GM23338 (cell line): ENCODE data around the gene GALNT9. TPM values are rescaled to one million over a fixed set of nuclear protein-coding genes. Genes with fewer than 3 reads are reported as not detected.

ENCODE experiments used
- ATAC-seq: fragments of 200-7000 bp; cut with Tn5 transposase; 3 replicates; pipeline ENCODE4 v1.9.1; 2020
- DNase-seq: peaks from one replicate; pipeline ENCODE4 v3.0.0-alpha.2; 2015; ENCODE audit warnings: low spot score
- H2AFZ ChIP-seq: fragments of 200-600 bp; sonication (generic); 2 replicates; pipeline ENCODE4 v1.8.0; 2016; ENCODE audit warnings: antibody characterized with exemption, mild to moderate bottlenecking, moderate library complexity
- H3F3A ChIP-seq: fragments of 200-600 bp; sonication (generic); replicated peaks from 2 replicates; pipeline ENCODE4 v1.8.0; 2017; ENCODE audit warnings: antibody characterized with exemption, mixed run types, low read depth
- H3K27ac ChIP-seq: fragments of 200-600 bp; sonication (generic); 2 replicates; pipeline ENCODE4 v1.6.1; 2016; ENCODE audit warnings: low read depth
- H3K27me3 ChIP-seq: fragments of 200-600 bp; sonication (generic); 2 replicates; pipeline ENCODE4 v1.8.0; 2016; ENCODE audit warnings: mild to moderate bottlenecking, mixed run types, moderate library complexity; ENCODE audit not compliant: insufficient read depth
- H3K36me3 ChIP-seq: fragments of 200-600 bp; sonication (generic); 2 replicates; pipeline ENCODE4 v1.8.0; 2016; ENCODE audit warnings: mild to moderate bottlenecking; ENCODE audit not compliant: insufficient read depth
- H3K4me1 ChIP-seq: fragments of 200-600 bp; sonication (generic); 2 replicates; pipeline ENCODE4 v1.8.0; 2016; ENCODE audit warnings: mild to moderate bottlenecking, moderate library complexity; ENCODE audit not compliant: insufficient read depth
- H3K4me2 ChIP-seq: fragments of 200-600 bp; sonication (generic); 2 replicates; pipeline ENCODE4 v1.7.1; 2017; ENCODE audit warnings: mixed run types
- H3K4me3 ChIP-seq: fragments of 200-600 bp; sonication (generic); 2 replicates; pipeline ENCODE4 v1.6.1; 2016; ENCODE audit warnings: mixed run types
- H3K79me2 ChIP-seq: fragments of 200-600 bp; sonication (generic); replicated peaks from 2 replicates; pipeline ENCODE4 v1.8.0; 2017; ENCODE audit warnings: mild to moderate bottlenecking; ENCODE audit not compliant: insufficient read depth
- H3K9me2 ChIP-seq: fragments of 200-600 bp; sonication (generic); 2 replicates; pipeline ENCODE4 v1.8.0; 2017; ENCODE audit not compliant: insufficient read depth
- H4K20me1 ChIP-seq: fragments of 200-600 bp; sonication (generic); replicated peaks from 2 replicates; pipeline ENCODE4 v1.8.0; 2017; ENCODE audit warnings: mild to moderate bottlenecking; ENCODE audit not compliant: insufficient read depth
- H3K27ac Mint-ChIP-seq: 2 replicates; pipeline ENCODE4 v1.8.0; 2020; ENCODE audit warnings: inconsistent platforms, mild to moderate bottlenecking, moderate library complexity, mixed read lengths
- H3K27me3 Mint-ChIP-seq: 3 replicates; pipeline ENCODE4 v1.8.0; 2022; ENCODE audit warnings: low read depth, mild to moderate bottlenecking, moderate library complexity, mixed read lengths, inconsistent platforms; ENCODE audit not compliant: insufficient read depth, poor library complexity
- H3K36me3 Mint-ChIP-seq: 3 replicates; pipeline ENCODE4 v1.8.0; 2021; ENCODE audit warnings: low read depth, mild to moderate bottlenecking, inconsistent platforms, moderate library complexity, mixed read lengths
- H3K4me1 Mint-ChIP-seq: 3 replicates; pipeline ENCODE4 v1.8.0; 2020; ENCODE audit warnings: mild to moderate bottlenecking, inconsistent platforms, mixed read lengths
- H3K4me3 Mint-ChIP-seq: 3 replicates; pipeline ENCODE4 v1.8.0; 2021; ENCODE audit warnings: moderate library complexity, mild to moderate bottlenecking, inconsistent platforms, mixed read lengths
- H3K9me3 Mint-ChIP-seq: 3 replicates; pipeline ENCODE4 v1.8.0; 2020; ENCODE audit warnings: moderate library complexity, mild to moderate bottlenecking, inconsistent platforms, mixed read lengths
- CREB1 ChIP-seq: fragments of 250-450 bp; sonication (Bioruptor Pico); IDR thresholded peaks from 2 replicates; pipeline ENCODE4 v1.5.0; 2020; ENCODE audit warnings: low read depth, mild to moderate bottlenecking, moderate library complexity
- EZH2 ChIP-seq: fragments of 200-600 bp; sonication (generic); IDR thresholded peaks from one replicate; pipeline ENCODE4 v1.8.0; 2017; ENCODE audit warnings: antibody characterized with exemption, mild to moderate bottlenecking, low read depth; ENCODE audit not compliant: unreplicated experiment
- EZH2phosphoT487 ChIP-seq: fragments of 200-600 bp; sonication (generic); IDR thresholded peaks from one replicate; pipeline ENCODE4 v1.8.1; 2018; ENCODE audit warnings: antibody characterized with exemption; ENCODE audit not compliant: unreplicated experiment
- JUNB ChIP-seq: IDR thresholded peaks from one replicate; pipeline ENCODE4 v1.6.1; 2016; ENCODE audit warnings: antibody characterized with exemption; ENCODE audit not compliant: unreplicated experiment
- NANOG ChIP-seq: IDR thresholded peaks from 2 replicates; pipeline ENCODE4 v1.6.1; 2016; ENCODE audit warnings: antibody characterized with exemption, borderline replicate concordance
- POLR2AphosphoS5 ChIP-seq: IDR thresholded peaks from 2 replicates; pipeline ENCODE4 v1.6.1; 2016; ENCODE audit warnings: antibody characterized with exemption, low read depth
- STAT1 ChIP-seq: IDR thresholded peaks from one replicate; pipeline ENCODE4 v1.6.1; 2016; ENCODE audit warnings: antibody characterized with exemption; ENCODE audit not compliant: unreplicated experiment
- ZNF114 ChIP-seq: fragments of 250-450 bp; sonication (Bioruptor Pico); IDR thresholded peaks from 2 replicates; pipeline ENCODE4 v1.5.0; 2020; ENCODE audit warnings: mild to moderate bottlenecking, moderate library complexity
- ZNF331 ChIP-seq: fragments of 250-450 bp; sonication (Bioruptor Pico); IDR thresholded peaks from 2 replicates; pipeline ENCODE4 v1.5.0; 2020; ENCODE audit warnings: low read depth, mild to moderate bottlenecking, moderate library complexity
- polyA plus RNA-seq: library from polyadenylated mRNA; unstranded; fragments of >200 nt; fragmentation: Nextera tagmentation; extraction: Ambion mirVana; gene quantifications from 2 replicates; pipeline ENCODE4 v1.2.1, GENCODE V29; 2016
- total RNA-seq: library from RNA; depleted of rRNA; stranded (reverse); fragments of >200 nt; shearing (Covaris generic); gene quantifications from 2 replicates; pipeline ENCODE4 v1.2.3, GENCODE V29; 2014
- TF ChIP-seq, protein P1 (sequence below): IDR thresholded peaks from one replicate; pipeline ENCODE4 v1.6.1; 2018; ENCODE audit warnings: antibody characterized with exemption; ENCODE audit not compliant: unreplicated experiment
- TF ChIP-seq, protein P2 (sequence below): IDR thresholded peaks from 2 replicates; pipeline ENCODE4 v1.6.1; 2016; ENCODE audit warnings: antibody characterized with exemption
- TF ChIP-seq, protein P3 (sequence below), 2 experiments: fragments of 200-600 bp in 1 of 2; sonication (generic) in 1 of 2; conservative IDR thresholded peaks; 2 replicates each; pipeline versions ENCODE4 v1.5.1 to v1.6.1; 2016 to 2017; ENCODE audit warnings: antibody characterized with exemption in 2 of 2, low read depth in 2 of 2, mild to moderate bottlenecking in 2 of 2, moderate library complexity in 1 of 2
- TF ChIP-seq, protein P4 (sequence below): fragments of 250-450 bp; sonication (Bioruptor Pico); IDR thresholded peaks from 2 replicates; pipeline ENCODE4 v1.5.0; 2020; ENCODE audit warnings: mild to moderate bottlenecking, moderate library complexity

GALNT9 gene
- total and polyA plus RNA-seq, 2 experiments from 2014 or later: 0.81 to 2.5 TPM

DNA sequence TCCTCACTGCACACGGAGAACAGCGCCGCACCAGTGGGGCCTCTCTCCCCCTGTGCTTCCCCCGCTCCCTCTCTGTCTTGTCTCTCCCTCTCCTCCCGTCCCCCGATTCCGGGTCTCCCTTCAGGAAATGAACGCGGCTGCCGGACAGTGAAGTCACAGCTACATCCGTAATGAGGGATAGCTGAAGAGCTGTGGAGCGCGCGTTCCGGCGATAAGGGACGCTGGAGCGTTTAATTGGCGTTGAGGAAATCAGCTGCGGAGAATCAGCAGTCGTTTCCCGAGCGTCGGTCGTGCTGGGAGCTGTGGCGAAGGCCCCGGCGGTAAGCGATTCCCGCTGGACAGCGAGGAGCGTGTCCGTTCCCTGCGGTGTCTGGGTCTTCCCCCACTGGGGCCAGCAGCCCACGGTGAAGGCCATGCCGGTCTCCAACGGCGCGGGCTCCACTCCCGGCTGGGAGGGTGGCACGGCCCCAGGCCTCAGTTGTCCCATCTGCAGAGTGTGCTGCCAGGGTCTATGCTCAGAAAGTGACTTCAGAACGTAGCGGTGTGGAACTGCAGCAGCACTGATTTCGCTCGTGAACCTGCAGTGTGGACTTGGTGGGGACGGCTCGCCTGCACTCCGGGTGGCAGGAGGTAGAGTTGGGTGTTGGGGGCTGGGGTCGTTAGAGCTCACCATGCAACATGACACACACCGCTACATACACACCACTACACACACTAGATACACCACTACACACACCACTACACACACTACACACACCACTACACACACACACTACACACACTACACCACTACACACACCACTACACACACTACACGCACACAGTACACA lies 174.2 kb downstream of the GALNT9 start:
- Histone ChIP-seq H3K36me3 (no peaks in the 10 kb centered on the region), H3K4me2 (no peak overlapping the region), H3F3A (peaks cover 24% of the 10 kb centered on the region), H4K20me1 (no peaks in the 10 kb centered on the region), H3K4me1 (no peaks in the 10 kb centered on the region), H2AFZ (no peak overlapping the region), H3K4me3 (no peak overlapping the region), H3K27me3 (no peaks in the 10 kb centered on the region), H3K79me2 (no peaks in the 10 kb centered on the region), H3K27ac (no peak overlapping the region), H3K9me2 (no peaks in the 10 kb centered on the region)
- no peak overlapping the region for H3K27ac Mint-ChIP-seq
- H3K36me3 Mint-ChIP-seq: peaks cover 6% of the 10 kb centered on the region
- ATAC-seq (no peak), DNase-seq (no peak)
- H3K4me1 Mint-ChIP-seq: no peaks in the 10 kb centered on the region
- H3K27me3 Mint-ChIP-seq: peaks cover 10% of the 10 kb centered on the region
- H3K4me3 Mint-ChIP-seq: no peak overlapping the region
- H3K9me3 Mint-ChIP-seq: no peaks in the 10 kb centered on the region
- TF ChIP-seq NANOG (no peak), ZNF331 (CRISPR knock-in tag) (no peak), EZH2phosphoT487 (no peak), EZH2 (no peak), CREB1 (CRISPR knock-in tag) (no peak), JUNB (no peak), ZNF114 (CRISPR knock-in tag) (no peak), STAT1 (no peak), POLR2AphosphoS5 (no peak)
- TF ChIP-seq, protein P1, sequence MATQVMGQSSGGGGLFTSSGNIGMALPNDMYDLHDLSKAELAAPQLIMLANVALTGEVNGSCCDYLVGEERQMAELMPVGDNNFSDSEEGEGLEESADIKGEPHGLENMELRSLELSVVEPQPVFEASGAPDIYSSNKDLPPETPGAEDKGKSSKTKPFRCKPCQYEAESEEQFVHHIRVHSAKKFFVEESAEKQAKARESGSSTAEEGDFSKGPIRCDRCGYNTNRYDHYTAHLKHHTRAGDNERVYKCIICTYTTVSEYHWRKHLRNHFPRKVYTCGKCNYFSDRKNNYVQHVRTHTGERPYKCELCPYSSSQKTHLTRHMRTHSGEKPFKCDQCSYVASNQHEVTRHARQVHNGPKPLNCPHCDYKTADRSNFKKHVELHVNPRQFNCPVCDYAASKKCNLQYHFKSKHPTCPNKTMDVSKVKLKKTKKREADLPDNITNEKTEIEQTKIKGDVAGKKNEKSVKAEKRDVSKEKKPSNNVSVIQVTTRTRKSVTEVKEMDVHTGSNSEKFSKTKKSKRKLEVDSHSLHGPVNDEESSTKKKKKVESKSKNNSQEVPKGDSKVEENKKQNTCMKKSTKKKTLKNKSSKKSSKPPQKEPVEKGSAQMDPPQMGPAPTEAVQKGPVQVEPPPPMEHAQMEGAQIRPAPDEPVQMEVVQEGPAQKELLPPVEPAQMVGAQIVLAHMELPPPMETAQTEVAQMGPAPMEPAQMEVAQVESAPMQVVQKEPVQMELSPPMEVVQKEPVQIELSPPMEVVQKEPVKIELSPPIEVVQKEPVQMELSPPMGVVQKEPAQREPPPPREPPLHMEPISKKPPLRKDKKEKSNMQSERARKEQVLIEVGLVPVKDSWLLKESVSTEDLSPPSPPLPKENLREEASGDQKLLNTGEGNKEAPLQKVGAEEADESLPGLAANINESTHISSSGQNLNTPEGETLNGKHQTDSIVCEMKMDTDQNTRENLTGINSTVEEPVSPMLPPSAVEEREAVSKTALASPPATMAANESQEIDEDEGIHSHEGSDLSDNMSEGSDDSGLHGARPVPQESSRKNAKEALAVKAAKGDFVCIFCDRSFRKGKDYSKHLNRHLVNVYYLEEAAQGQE: no peak
- TF ChIP-seq, protein P2, sequence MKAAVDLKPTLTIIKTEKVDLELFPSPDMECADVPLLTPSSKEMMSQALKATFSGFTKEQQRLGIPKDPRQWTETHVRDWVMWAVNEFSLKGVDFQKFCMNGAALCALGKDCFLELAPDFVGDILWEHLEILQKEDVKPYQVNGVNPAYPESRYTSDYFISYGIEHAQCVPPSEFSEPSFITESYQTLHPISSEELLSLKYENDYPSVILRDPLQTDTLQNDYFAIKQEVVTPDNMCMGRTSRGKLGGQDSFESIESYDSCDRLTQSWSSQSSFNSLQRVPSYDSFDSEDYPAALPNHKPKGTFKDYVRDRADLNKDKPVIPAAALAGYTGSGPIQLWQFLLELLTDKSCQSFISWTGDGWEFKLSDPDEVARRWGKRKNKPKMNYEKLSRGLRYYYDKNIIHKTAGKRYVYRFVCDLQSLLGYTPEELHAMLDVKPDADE: no peak
- TF ChIP-seq, protein P3, sequence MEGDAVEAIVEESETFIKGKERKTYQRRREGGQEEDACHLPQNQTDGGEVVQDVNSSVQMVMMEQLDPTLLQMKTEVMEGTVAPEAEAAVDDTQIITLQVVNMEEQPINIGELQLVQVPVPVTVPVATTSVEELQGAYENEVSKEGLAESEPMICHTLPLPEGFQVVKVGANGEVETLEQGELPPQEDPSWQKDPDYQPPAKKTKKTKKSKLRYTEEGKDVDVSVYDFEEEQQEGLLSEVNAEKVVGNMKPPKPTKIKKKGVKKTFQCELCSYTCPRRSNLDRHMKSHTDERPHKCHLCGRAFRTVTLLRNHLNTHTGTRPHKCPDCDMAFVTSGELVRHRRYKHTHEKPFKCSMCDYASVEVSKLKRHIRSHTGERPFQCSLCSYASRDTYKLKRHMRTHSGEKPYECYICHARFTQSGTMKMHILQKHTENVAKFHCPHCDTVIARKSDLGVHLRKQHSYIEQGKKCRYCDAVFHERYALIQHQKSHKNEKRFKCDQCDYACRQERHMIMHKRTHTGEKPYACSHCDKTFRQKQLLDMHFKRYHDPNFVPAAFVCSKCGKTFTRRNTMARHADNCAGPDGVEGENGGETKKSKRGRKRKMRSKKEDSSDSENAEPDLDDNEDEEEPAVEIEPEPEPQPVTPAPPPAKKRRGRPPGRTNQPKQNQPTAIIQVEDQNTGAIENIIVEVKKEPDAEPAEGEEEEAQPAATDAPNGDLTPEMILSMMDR (conservative IDR thresholded peaks at IDR 0.05; ENCODE audit: low read depth in 2 of 2): no peak
- TF ChIP-seq, protein P4, sequence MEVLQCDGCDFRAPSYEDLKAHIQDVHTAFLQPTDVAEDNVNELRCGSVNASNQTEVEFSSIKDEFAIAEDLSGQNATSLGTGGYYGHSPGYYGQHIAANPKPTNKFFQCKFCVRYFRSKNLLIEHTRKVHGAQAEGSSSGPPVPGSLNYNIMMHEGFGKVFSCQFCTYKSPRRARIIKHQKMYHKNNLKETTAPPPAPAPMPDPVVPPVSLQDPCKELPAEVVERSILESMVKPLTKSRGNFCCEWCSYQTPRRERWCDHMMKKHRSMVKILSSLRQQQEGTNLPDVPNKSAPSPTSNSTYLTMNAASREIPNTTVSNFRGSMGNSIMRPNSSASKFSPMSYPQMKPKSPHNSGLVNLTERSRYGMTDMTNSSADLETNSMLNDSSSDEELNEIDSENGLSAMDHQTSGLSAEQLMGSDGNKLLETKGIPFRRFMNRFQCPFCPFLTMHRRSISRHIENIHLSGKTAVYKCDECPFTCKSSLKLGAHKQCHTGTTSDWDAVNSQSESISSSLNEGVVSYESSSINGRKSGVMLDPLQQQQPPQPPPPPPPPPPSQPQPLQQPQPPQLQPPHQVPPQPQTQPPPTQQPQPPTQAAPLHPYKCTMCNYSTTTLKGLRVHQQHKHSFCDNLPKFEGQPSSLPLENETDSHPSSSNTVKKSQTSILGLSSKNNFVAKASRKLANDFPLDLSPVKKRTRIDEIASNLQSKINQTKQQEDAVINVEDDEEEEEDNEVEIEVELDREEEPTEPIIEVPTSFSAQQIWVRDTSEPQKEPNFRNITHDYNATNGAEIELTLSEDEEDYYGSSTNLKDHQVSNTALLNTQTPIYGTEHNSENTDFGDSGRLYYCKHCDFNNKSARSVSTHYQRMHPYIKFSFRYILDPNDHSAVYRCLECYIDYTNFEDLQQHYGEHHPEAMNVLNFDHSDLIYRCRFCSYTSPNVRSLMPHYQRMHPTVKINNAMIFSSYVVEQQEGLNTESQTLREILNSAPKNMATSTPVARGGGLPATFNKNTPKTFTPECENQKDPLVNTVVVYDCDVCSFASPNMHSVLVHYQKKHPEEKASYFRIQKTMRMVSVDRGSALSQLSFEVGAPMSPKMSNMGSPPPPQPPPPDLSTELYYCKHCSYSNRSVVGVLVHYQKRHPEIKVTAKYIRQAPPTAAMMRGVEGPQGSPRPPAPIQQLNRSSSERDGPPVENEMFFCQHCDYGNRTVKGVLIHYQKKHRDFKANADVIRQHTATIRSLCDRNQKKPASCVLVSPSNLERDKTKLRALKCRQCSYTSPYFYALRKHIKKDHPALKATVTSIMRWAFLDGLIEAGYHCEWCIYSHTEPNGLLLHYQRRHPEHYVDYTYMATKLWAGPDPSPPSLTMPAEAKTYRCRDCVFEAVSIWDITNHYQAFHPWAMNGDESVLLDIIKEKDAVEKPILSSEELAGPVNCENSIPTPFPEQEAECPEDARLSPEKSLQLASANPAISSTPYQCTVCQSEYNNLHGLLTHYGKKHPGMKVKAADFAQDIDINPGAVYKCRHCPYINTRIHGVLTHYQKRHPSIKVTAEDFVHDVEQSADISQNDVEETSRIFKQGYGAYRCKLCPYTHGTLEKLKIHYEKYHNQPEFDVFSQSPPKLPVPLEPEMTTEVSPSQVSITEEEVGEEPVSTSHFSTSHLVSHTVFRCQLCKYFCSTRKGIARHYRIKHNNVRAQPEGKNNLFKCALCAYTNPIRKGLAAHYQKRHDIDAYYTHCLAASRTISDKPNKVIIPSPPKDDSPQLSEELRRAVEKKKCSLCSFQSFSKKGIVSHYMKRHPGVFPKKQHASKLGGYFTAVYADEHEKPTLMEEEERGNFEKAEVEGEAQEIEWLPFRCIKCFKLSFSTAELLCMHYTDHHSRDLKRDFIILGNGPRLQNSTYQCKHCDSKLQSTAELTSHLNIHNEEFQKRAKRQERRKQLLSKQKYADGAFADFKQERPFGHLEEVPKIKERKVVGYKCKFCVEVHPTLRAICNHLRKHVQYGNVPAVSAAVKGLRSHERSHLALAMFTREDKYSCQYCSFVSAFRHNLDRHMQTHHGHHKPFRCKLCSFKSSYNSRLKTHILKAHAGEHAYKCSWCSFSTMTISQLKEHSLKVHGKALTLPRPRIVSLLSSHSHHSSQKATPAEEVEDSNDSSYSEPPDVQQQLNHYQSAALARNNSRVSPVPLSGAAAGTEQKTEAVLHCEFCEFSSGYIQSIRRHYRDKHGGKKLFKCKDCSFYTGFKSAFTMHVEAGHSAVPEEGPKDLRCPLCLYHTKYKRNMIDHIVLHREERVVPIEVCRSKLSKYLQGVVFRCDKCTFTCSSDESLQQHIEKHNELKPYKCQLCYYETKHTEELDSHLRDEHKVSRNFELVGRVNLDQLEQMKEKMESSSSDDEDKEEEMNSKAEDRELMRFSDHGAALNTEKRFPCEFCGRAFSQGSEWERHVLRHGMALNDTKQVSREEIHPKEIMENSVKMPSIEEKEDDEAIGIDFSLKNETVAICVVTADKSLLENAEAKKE: no peak
